Measurements from ENCODE around the gene C4A. TPM values are rescaled to one million over a fixed set of nuclear protein-coding genes. Genes with fewer than 3 reads are reported as not detected.

C4A gene
- total RNA-seq, 4 donors from 2014 or later = 181 to 401 (median 227) TPM

GRCh38 chr6:31943742-31944141 lies 38.1 kb upstream of the C4A start:
- H3K4me1 ChIP-seq = peaks cover 0 to 19% of the 10 kb centered on the region in 2 donors
- no peaks in the 10 kb centered on the region for H3K36me3 ChIP-seq
- H3K27ac ChIP-seq = no peak overlapping the region
- intact Hi-C loops (cut with DNase I) = no loop called here
- H3K27me3 ChIP-seq = no peaks in the 10 kb centered on the region
- no peak for TF ChIP-seq POLR2A (IDR thresholded peaks at IDR 0.05)
- TF ChIP-seq CTCF (IDR thresholded peaks at IDR 0.05) = no peak
- DNase-seq = no peak
- no peaks in the 10 kb centered on the region for H3K9me3 ChIP-seq
- WGBS, 2 donors = 75 to 82% methylated on average over 3 of the region's 3 CpGs
- H3K4me3 ChIP-seq (replicated peaks in 1 of 3) = no peak overlapping the region

GRCh38 chr6:31945154-31945506 lies 36.7 kb upstream of the C4A start:
- Histone ChIP-seq H3K36me3 (no peaks in the 10 kb centered on the region), H3K27ac (peak overlapping the region; percentile 74 to 87 (median 75)), H3K4me3 (replicated peaks in 1 of 3) (no peak overlapping the region), H3K4me1 (peaks cover 0 to 19% of the 10 kb centered on the region in 2 donors), H3K27me3 (no peaks in the 10 kb centered on the region), H3K9me3 (no peaks in the 10 kb centered on the region)
- no peak for DNase-seq
- 81 to 88% methylated on average over 9 of the region's 9 CpGs for WGBS, 2 donors
- intact Hi-C loops (cut with DNase I) = no loop called here
- TF ChIP-seq CTCF (IDR thresholded peaks at IDR 0.05) (no peak), POLR2A (IDR thresholded peaks at IDR 0.05) (no peak)

- Histone ChIP-seq H3K9me3 (no peaks in the 10 kb centered on the region), H3K27ac (peak within 1 kb of the TSS; percentile 74 to 87 (median 75)), H3K27me3 (no peaks in the 10 kb centered on the region), H3K36me3 (no peaks in the 10 kb centered on the region), H3K4me1 (peaks cover 0 to 19% of the 10 kb centered on the region in 2 donors), H3K4me3 (replicated peaks in 1 of 3) (peak within 1 kb of the TSS in 1 of 3 donors; percentile 12)
- DNase-seq = peak; percentile 70 to 81
- 33 to 50% methylated on average over 11 of the region's 11 CpGs for WGBS, 2 donors
- TF ChIP-seq CTCF (IDR thresholded peaks at IDR 0.05) = no peak
- peak in 1 of 2 donors; percentile 14 for TF ChIP-seq POLR2A (IDR thresholded peaks at IDR 0.05)
- intact Hi-C loops (cut with DNase I) = no loop called here
Observed at GRCh38 chr6:31945507-31946369, 36.1 kb upstream of the C4A start, which contains the start of gene CFB. Gene CFB, plus strand, starts transcription at chr6:31946095. Its CDS starts 127 bp downstream, at chr6:31946222.

- peak overlapping the region in 2 of 3 donors; percentile 74 to 87 for H3K27ac ChIP-seq
- no peaks in the 10 kb centered on the region for H3K9me3 ChIP-seq
- TF ChIP-seq CTCF (IDR thresholded peaks at IDR 0.05) (no peak), POLR2A (IDR thresholded peaks at IDR 0.05) (no peak)
- intact Hi-C loops (cut with DNase I) = no loop called here
- WGBS, 2 donors = 71 to 79% methylated on average over 11 of the region's 11 CpGs
- DNase-seq = no peak
- no peaks in the 10 kb centered on the region for H3K27me3 ChIP-seq
- peaks cover 2 to 4% of the 10 kb centered on the region in 2 donors for H3K36me3 ChIP-seq
- H3K4me1 ChIP-seq = peaks cover 0 to 19% of the 10 kb centered on the region in 2 donors
- peak overlapping the region in 1 of 3 donors; percentile 12 for H3K4me3 ChIP-seq (replicated peaks in 1 of 3)
Observed at GRCh38 chr6:31946370-31946885, 35.4 kb upstream of the C4A start.
